T-cell (primary cell): Measurements from ENCODE around the gene RGPD6. TPM values are rescaled to one million over a fixed set of nuclear protein-coding genes. Genes with fewer than 3 reads are reported as not detected.
"Not testable (repeated sequence)": the region's sequence is repeated elsewhere in the genome, so short reads cannot be mapped to it uniquely, and the experiment has no call there.

Experiments
- ATAC-seq, 4 experiments: fragments of 200-7000 bp in 3 of 4; fragments of 150-1000 bp in 1 of 4; cut with Tn5 transposase; replicated peaks in 1 of 4; 1 replicate in 3 of 4; 2 replicates in 1 of 4; pipeline ENCODE4 v1.10.0; 2021; ENCODE audit warnings: moderate library complexity in 3 of 4, mild to moderate bottlenecking in 2 of 4, moderate number of reproducible peaks in 1 of 4
- CTCF ChIA-PET, 2 donors: fragments of 300-600 bp; sonication (Branson Sonifier 250); formaldehyde crosslinking; loops; one replicate each; lab custom pipeline; 2022; ENCODE audit warnings: antibody characterized with exemption in 2 of 2; lab: Charles Lee
- POLR2A ChIA-PET, 2 donors: fragments of 300-600 bp; sonication (Branson Sonifier 250); formaldehyde crosslinking; loops; one replicate each; lab custom pipeline; 2022; ENCODE audit warnings: antibody characterized with exemption in 2 of 2; lab: Charles Lee
- DNase-seq, 35 experiments: peaks; one replicate each; pipeline versions ENCODE4 v3.0.0 to v3.0.0-alpha.2; 2013 to 2023
- H3K27ac ChIP-seq: one replicate; pipeline ENCODE4 v1.5.1; 2013; ENCODE audit warnings: low read length
- H3K27me3 ChIP-seq, 2 experiments: replicated peaks in 1 of 2; 1 replicate in 1 of 2; 2 replicates in 1 of 2; pipeline versions ENCODE4 v1.6.1 to v1.7.0; 2013; ENCODE audit warnings: low read length in 1 of 2, mixed read lengths in 1 of 2; ENCODE audit not compliant: control insufficient read depth in 2 of 2, insufficient read depth in 2 of 2; ENCODE audit errors: extremely low read depth in 1 of 2
- H3K36me3 ChIP-seq, 2 donors: 1 replicate in 1 of 2; 2 replicates in 1 of 2; pipeline versions ENCODE4 v1.6.1 to v1.7.0; 2013; ENCODE audit warnings: low read length in 1 of 2; ENCODE audit not compliant: control insufficient read depth in 2 of 2, insufficient read depth in 1 of 2; ENCODE audit errors: extremely low read depth in 1 of 2
- H3K4me1 ChIP-seq, 2 experiments: 1 replicate in 1 of 2; 2 replicates in 1 of 2; pipeline versions ENCODE4 v1.6.1 to v1.7.0; 2013; ENCODE audit warnings: low read length in 2 of 2, mixed read lengths in 1 of 2; ENCODE audit not compliant: insufficient read depth in 2 of 2, control insufficient read depth in 1 of 2; ENCODE audit errors: extremely low read depth in 1 of 2
- H3K4me3 ChIP-seq, 2 donors: 1 replicate in 1 of 2; 2 replicates in 1 of 2; pipeline versions ENCODE4 v1.5.1 to v1.7.0; 2013; ENCODE audit warnings: mild to moderate bottlenecking in 2 of 2, low read length in 1 of 2, moderate library complexity in 1 of 2; ENCODE audit not compliant: control insufficient read depth in 1 of 2; ENCODE audit errors: extremely low read depth in 1 of 2
- H3K9me3 ChIP-seq: 2 replicates; pipeline ENCODE4 v1.7.0; 2013
- H3K27ac Mint-ChIP-seq, 2 donors: one replicate each; pipeline ENCODE4 v1.8.0; 2020 to 2021; ENCODE audit warnings: mild to moderate bottlenecking in 2 of 2, mixed read lengths in 2 of 2
- H3K27me3 Mint-ChIP-seq, 2 donors: one replicate each; pipeline ENCODE4 v1.8.0; 2021 to 2022; ENCODE audit warnings: mixed read lengths in 2 of 2
- H3K36me3 Mint-ChIP-seq: one replicate; pipeline ENCODE4 v1.8.0; 2021; ENCODE audit warnings: mixed read lengths
- H3K4me1 Mint-ChIP-seq, 3 donors: one replicate each; pipeline ENCODE4 v1.8.0; 2020 to 2022; ENCODE audit warnings: mixed read lengths in 3 of 3, mild to moderate bottlenecking in 1 of 3
- H3K4me3 Mint-ChIP-seq, 3 donors: one replicate each; pipeline ENCODE4 v1.8.0; 2020 to 2022; ENCODE audit warnings: mild to moderate bottlenecking in 3 of 3, mixed read lengths in 3 of 3, moderate library complexity in 3 of 3
- H3K9me3 Mint-ChIP-seq, 3 donors: one replicate each; pipeline ENCODE4 v1.8.0; 2020 to 2022; ENCODE audit warnings: mixed read lengths in 3 of 3
- WGBS: methylation state at CpG from one replicate; pipeline ENCODE4 v1.1.5; 2013; ENCODE audit warnings: missing lambda C conversion rate; ENCODE audit not compliant: insufficient coverage; 5-methylcytosine and 5-hydroxymethylcytosine counted together
- total RNA-seq, 35 experiments: library from RNA in 6 of 35; stranded (reverse) in 6 of 35; fragments of 120-200 nt in 1 of 35; gene quantifications; one replicate each; pipeline versions ENCODE4 v1.2.1 to v1.2.4 and lab custom pipeline; 2013 to 2026

RGPD6 gene
- total RNA-seq, 5 donors from 2014 or later (not counting 1 experiment from before 2014, with no cell fraction given) = 7.2 to 140 (median 19.0) TPM

DNA sequence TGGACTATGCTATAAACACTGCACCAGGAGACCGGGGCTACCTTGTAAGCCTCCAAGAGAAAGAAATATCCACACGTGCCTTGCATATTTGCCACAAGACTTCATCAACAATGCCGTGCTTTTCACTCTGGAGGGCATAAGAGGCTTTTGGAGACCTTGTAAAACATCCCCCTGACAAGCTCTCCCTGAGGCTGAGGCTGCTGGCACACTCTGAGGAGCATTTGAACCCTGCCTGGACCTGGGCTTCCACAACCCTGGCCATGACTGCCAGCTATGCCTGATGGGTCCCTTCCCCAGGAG lies 104.0 kb downstream of the RGPD6 start:
- POLR2A ChIA-PET, H3K4me1 ChIP-seq, H3K9me3 Mint-ChIP-seq, DNase-seq, H3K27ac Mint-ChIP-seq, H3K27me3 Mint-ChIP-seq, CTCF ChIA-PET, H3K36me3 ChIP-seq, ATAC-seq, H3K27ac ChIP-seq, H3K9me3 ChIP-seq, H3K4me1 Mint-ChIP-seq, H3K4me3 ChIP-seq, H3K4me3 Mint-ChIP-seq, H3K27me3 ChIP-seq, H3K36me3 Mint-ChIP-seq: not testable (repeated sequence)
- no CpG with 5 or more reads among the region's 3 CpGs for WGBS

DNA sequence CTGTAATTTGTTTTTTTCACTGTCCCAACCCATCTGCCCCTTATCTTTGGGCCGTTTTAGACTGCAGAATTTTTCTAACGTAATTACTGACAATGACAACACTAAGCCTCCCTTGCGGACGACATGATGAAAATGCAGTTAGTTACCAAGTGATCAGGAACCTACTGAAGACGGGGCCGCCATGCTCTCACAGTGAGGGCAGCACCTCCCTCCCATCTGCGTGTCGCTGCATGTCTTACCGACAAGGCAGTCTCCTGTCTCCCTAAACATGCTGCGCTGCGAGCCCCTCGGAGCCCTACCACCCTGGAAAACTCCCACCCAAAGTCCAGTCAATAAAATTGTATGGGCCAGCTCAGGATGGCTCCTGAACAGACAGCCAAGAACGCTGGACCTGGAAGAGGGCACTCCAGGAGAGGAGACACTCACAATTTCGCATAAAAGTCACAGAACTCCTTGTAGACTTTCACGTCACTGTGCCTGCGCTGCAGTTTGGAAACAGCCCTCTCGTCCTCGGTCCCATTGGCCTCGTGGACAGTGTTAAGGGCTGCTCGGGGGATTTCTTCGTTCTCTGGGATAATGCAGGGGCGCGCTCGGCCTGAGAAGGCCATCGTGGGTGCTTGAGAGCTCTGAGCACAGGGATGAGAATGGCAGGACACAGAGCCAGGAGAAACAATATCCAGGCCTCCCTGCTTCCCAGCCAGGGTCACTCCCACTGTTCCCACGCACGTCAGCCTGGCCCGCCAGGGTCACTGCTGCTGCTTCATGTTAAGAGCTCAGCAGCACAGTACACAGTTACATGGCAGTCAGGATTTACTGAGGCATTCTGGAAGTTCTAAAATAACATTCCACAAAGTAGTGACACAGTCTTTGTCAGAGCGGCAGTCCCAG lies 104.6 kb downstream of the RGPD6 start, which contains the start of gene LIMS4:
Gene LIMS4, minus strand, starts transcription at position 646 of the 888 bp plus-strand sequence. Its CDS starts 38 bp downstream, at position 608.
- H3K27me3 ChIP-seq, H3K4me1 Mint-ChIP-seq, H3K4me1 ChIP-seq, H3K36me3 Mint-ChIP-seq, H3K36me3 ChIP-seq, CTCF ChIA-PET, H3K9me3 ChIP-seq, H3K4me3 Mint-ChIP-seq, H3K27ac Mint-ChIP-seq, ATAC-seq, H3K9me3 Mint-ChIP-seq, POLR2A ChIA-PET, DNase-seq, H3K27ac ChIP-seq, H3K27me3 Mint-ChIP-seq, H3K4me3 ChIP-seq: not testable (repeated sequence)
- WGBS = no CpG with 5 or more reads among the region's 29 CpGs

DNA sequence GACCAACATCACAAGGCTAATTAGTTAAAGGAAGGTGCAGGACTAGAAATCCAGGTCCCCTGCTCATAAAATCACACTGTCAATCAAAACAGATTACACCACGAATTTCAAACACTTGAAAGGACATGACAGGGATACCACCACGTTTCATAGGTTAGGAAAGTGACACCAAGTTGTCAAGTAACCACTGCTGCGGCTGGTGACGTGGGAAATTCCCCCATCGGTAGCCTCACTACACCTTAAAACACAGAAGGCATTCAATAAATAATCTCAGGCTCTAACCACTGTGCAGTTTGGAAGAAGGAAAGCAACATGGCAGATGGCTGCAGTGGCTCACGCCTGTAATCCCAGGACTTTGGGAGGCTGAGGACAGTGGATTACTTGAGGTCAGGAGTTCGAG lies 108.1 kb downstream of the RGPD6 start:
- ATAC-seq, H3K27me3 Mint-ChIP-seq, H3K4me3 ChIP-seq, POLR2A ChIA-PET, H3K27ac ChIP-seq, H3K27me3 ChIP-seq, H3K9me3 ChIP-seq, H3K27ac Mint-ChIP-seq, H3K4me3 Mint-ChIP-seq, H3K4me1 ChIP-seq, H3K36me3 ChIP-seq, CTCF ChIA-PET, DNase-seq, H3K4me1 Mint-ChIP-seq, H3K36me3 Mint-ChIP-seq, H3K9me3 Mint-ChIP-seq: not testable (repeated sequence)
- WGBS = no CpG with 5 or more reads among the region's 7 CpGs

DNA sequence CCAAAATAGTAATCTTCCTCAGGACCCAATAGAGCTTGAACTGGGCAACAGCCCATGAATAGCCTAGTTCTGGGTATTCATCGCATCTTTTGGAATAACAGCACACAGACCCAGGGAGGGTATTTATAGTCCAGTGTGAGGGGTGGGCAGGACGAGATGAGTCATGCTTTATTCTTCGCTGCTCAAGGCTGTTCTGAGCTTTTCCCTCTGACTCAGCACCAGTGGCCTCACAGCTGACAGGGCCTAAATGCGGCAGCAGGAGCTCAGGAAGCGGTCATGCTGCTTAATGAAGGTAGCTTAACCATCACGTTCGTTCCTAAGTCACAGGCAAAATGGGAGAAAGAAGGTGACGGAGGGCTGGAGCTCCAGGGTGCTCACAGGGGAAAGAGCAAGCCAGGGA lies 111.7 kb downstream of the RGPD6 start:
- ATAC-seq, H3K4me1 Mint-ChIP-seq, H3K9me3 ChIP-seq, H3K4me1 ChIP-seq, H3K4me3 ChIP-seq, POLR2A ChIA-PET, H3K27me3 Mint-ChIP-seq, DNase-seq, H3K36me3 Mint-ChIP-seq, CTCF ChIA-PET, H3K27ac Mint-ChIP-seq, H3K27me3 ChIP-seq, H3K9me3 Mint-ChIP-seq, H3K4me3 Mint-ChIP-seq, H3K27ac ChIP-seq, H3K36me3 ChIP-seq: not testable (repeated sequence)
- no CpG with 5 or more reads among the region's 8 CpGs for WGBS

Other genes starting within 250 kb of the RGPD6 start
- 1 to 10 TPM in 2 of 5 donors, under 1 TPM in 1, not detected in 2; 0.76 to 1.6 (median 1.3) TPM for gene LIMS4, start 104.4 kb downstream of the RGPD6 start, total RNA-seq
- 1 to 10 TPM; 2.7 to 4.7 (median 3.1) TPM for gene BUB1, start 100.8 kb upstream of the RGPD6 start, total RNA-seq
- under 1 TPM in 1 of 5 donors, not detected in 4; 0.10 TPM for gene ACOXL, start 155.4 kb upstream of the RGPD6 start, total RNA-seq